K562 (cell line): ENCODE data around the gene MAP4K4. TPM values are rescaled to one million over a fixed set of nuclear protein-coding genes. Genes with fewer than 3 reads are reported as not detected.

Source experiments
- ATAC-seq: fragments of 200-7000 bp; cut with Tn5 transposase; 3 replicates; pipeline ENCODE4 v1.9.1; 2020; ENCODE audit warnings: moderate library complexity
- BruUV-seq: library from RNA; stranded (reverse); fragments of 400-500 nt; replicated peaks from 2 replicates; lab custom pipeline; 2021; lab: Mats Ljungman, UMichigan
- CTCF ChIA-PET: fragments of 300-600 bp; formaldehyde crosslinking; extraction: SDS; loops from one replicate; lab custom pipeline; 2021; ENCODE audit warnings: low intra/inter-chr PET ratio; lab: Yijun Ruan, JAX
- POLR2A ChIA-PET: fragments of 300-600, 350-650 bp; sonication (Branson Sonifier 250); formaldehyde crosslinking; extraction: SDS; loops from one replicate; lab custom pipeline; 2021; ENCODE audit warnings: antibody characterized with exemption, inconsistent platforms; lab: Yijun Ruan, JAX
- DNase-seq, 4 experiments: peaks; one replicate each; pipeline versions ENCODE4 v3.0.0 to v3.0.0-alpha.2; 2011 to 2018; ENCODE audit warnings: low spot score in 3 of 4, mixed read lengths in 3 of 4; ENCODE audit errors: extremely low read depth in 1 of 4
- FAIRE-seq: peaks from 2 replicates; lab custom pipeline; 2011; peaks lifted over from hg19 to GRCh38; lab: Jason Lieb, UNC
- H2AFZ ChIP-seq: 2 replicates; pipeline ENCODE4 v1.6.0; 2011; ENCODE audit warnings: low read depth, low read length, control low read depth, inconsistent platforms
- H3K27ac ChIP-seq: fragments of 200-600 bp; 3 replicates; pipeline ENCODE4 v1.8.0; 2011; ENCODE audit warnings: low read depth, mild to moderate bottlenecking, control low read depth, inconsistent platforms, low read length, moderate library complexity, mixed read lengths; ENCODE audit errors: extremely low read depth
- H3K27me3 ChIP-seq, 2 experiments: fragments of 300-600 bp in 1 of 2; 2 replicates in 1 of 2; 3 replicates in 1 of 2; pipeline versions ENCODE4 v1.6.0 to v1.8.0; 2011; ENCODE audit warnings: inconsistent platforms in 2 of 2, low read length in 2 of 2, mild to moderate bottlenecking in 1 of 2, mixed read lengths in 1 of 2, moderate library complexity in 1 of 2; ENCODE audit not compliant: control insufficient read depth in 2 of 2, insufficient read depth in 2 of 2
- H3K36me3 ChIP-seq: fragments of 300-600 bp; 3 replicates; pipeline ENCODE4 v1.8.0; 2011; ENCODE audit warnings: mild to moderate bottlenecking, low read length, inconsistent platforms; ENCODE audit not compliant: control insufficient read depth, insufficient read depth
- H3K4me1 ChIP-seq, 2 experiments: fragments of 200-600 bp in 1 of 2; replicated peaks in 1 of 2; 2 replicates in 1 of 2; 3 replicates in 1 of 2; pipeline versions ENCODE4 v1.5.1 to v1.8.0; 2011; ENCODE audit warnings: inconsistent platforms in 2 of 2, low read length in 2 of 2, mild to moderate bottlenecking in 1 of 2, mixed read lengths in 1 of 2, moderate library complexity in 1 of 2; ENCODE audit not compliant: control insufficient read depth in 2 of 2, insufficient read depth in 2 of 2
- H3K4me2 ChIP-seq: 2 replicates; pipeline ENCODE4 v1.6.1; 2011; ENCODE audit warnings: low read length, control low read depth, inconsistent platforms, mixed read lengths; ENCODE audit not compliant: insufficient read depth
- H3K4me3 ChIP-seq: fragments of 200-600 bp; sonication (generic), shearing (Covaris generic); 2 replicates; pipeline ENCODE4 v1.5.1; 2016; ENCODE audit warnings: control low read depth, inconsistent platforms
- H3K79me2 ChIP-seq: fragments of 200-600 bp; 3 replicates; pipeline ENCODE4 v1.8.0; 2011; ENCODE audit warnings: low read length, inconsistent platforms; ENCODE audit not compliant: control insufficient read depth, insufficient read depth
- H3K9ac ChIP-seq, 2 experiments: 2 replicates each; pipeline versions ENCODE4 v1.6.0 to v1.6.1; 2011; ENCODE audit warnings: low read depth in 2 of 2, low read length in 2 of 2, control low read depth in 1 of 2, inconsistent platforms in 1 of 2, mild to moderate bottlenecking in 1 of 2, mixed read lengths in 1 of 2; ENCODE audit not compliant: insufficient read depth in 1 of 2
- H3K9me1 ChIP-seq: one replicate; pipeline ENCODE4 v1.6.0; 2011; ENCODE audit warnings: inconsistent platforms, mild to moderate bottlenecking, low read length, moderate library complexity; ENCODE audit not compliant: control insufficient read depth, insufficient read depth
- H3K9me3 ChIP-seq: replicated peaks from 2 replicates; pipeline ENCODE4 v1.5.1; 2011; ENCODE audit warnings: low read depth, low read length, inconsistent platforms; ENCODE audit not compliant: control insufficient read depth, insufficient read depth
- H4K20me1 ChIP-seq: replicated peaks from 2 replicates; pipeline ENCODE4 v1.6.1; 2011; ENCODE audit warnings: low read length, inconsistent platforms, mixed read lengths; ENCODE audit not compliant: control insufficient read depth, insufficient read depth
- CEBPB ChIP-seq: fragments of 450-650 bp; IDR thresholded peaks from 2 replicates; pipeline ENCODE4 v1.6.1; 2016; ENCODE audit warnings: missing genetic modification characterization, missing compliant biosample characterization
- CEBPG ChIP-seq, 3 experiments: fragments of 200-800 bp in 1 of 3; sonication (Bioruptor generic) in 1 of 3; sonication (generic) in 1 of 3; formaldehyde crosslinking in 1 of 3; IDR thresholded peaks in 2 of 3; conservative IDR thresholded peaks in 1 of 3; 2 replicates each; pipeline versions ENCODE4 v1.6.1 to v1.8.0; 2016 to 2022; ENCODE audit warnings: missing compliant biosample characterization in 2 of 3, missing genetic modification characterization in 2 of 3, mild to moderate bottlenecking in 1 of 3, missing genetic modification reagents in 1 of 3
- ESRRB ChIP-seq: fragments of 250-450 bp; sonication (Bioruptor Pico); IDR thresholded peaks from 2 replicates; pipeline ENCODE4 v1.5.0; 2020; ENCODE audit warnings: mild to moderate bottlenecking, moderate library complexity, borderline replicate concordance
- PRPF4 ChIP-seq: fragments of 200-400 bp; formaldehyde crosslinking; IDR thresholded peaks from one replicate; pipeline ENCODE4 v1.6.1; 2017; ENCODE audit warnings: low read length, low read depth, mild to moderate bottlenecking; ENCODE audit not compliant: insufficient read depth, poor library complexity, severe bottlenecking
- WGBS: fragments of 100-300 bp; shearing (Covaris generic); methylation state at CpG from one replicate; pipeline ENCODE4 v1.1.6; 2016; ENCODE audit warnings: low coverage, mixed read lengths; ENCODE audit not compliant: insufficient coverage; ENCODE audit errors: missing lambda C conversion rate; 5-methylcytosine and 5-hydroxymethylcytosine counted together
- in situ Hi-C: fragments of 300-500 bp; cut with MboI; formaldehyde crosslinking; loops from 4 replicates; pipeline ENCODE4 v1.15.0; 2018; ENCODE audit warnings: inconsistent platforms, mixed read lengths
- intact Hi-C: fragments of 100-400 bp; cut with micrococcal nuclease; formaldehyde crosslinking; loops from 2 replicates; pipeline ENCODE4 v1.14.2; 2022
- polyA plus RNA-seq, 8 experiments: library from polyadenylated mRNA; depleted of rRNA in 4 of 8; stranded (reverse) in 5 of 8; unstranded in 3 of 8; fragments of >200 nt; fragmentation: Nextera tagmentation in 2 of 8; fragmentation: Illumina TruSeq in 1 of 8; extraction: Ambion mirVana in 2 of 8; extraction: Trizol in 1 of 8; gene quantifications; 2 replicates each; pipeline versions ENCODE4 v1.2.1 to v1.2.3, GENCODE V29; 2011 to 2014; ENCODE audit warnings: inconsistent platforms in 1 of 8, missing spikeins in 1 of 8
- total RNA-seq, 7 experiments: library from RNA; depleted of rRNA in 6 of 7; stranded (reverse); fragments of >200 nt in 6 of 7; fragmentation: Illumina TruSeq in 2 of 7; extraction: Trizol in 2 of 7; gene quantifications; 2 replicates each; pipeline versions ENCODE4 v1.2.1 to v1.2.3, GENCODE V29; 2011 to 2021; ENCODE audit warnings: low replicate concordance in 1 of 7
- TF ChIP-seq, protein P1 (sequence below): fragments of 450-650 bp; IDR thresholded peaks from 2 replicates; pipeline ENCODE4 v1.6.1; 2018; ENCODE audit not compliant: partially characterized antibody

The MAP4K4 gene
- total and polyA plus RNA-seq, 9 of the 15 experiments (the other 6 are each of a cell fraction or from before 2014, with no cell fraction given): 7.6 to 76.4 (median 50.6) TPM

DNA sequence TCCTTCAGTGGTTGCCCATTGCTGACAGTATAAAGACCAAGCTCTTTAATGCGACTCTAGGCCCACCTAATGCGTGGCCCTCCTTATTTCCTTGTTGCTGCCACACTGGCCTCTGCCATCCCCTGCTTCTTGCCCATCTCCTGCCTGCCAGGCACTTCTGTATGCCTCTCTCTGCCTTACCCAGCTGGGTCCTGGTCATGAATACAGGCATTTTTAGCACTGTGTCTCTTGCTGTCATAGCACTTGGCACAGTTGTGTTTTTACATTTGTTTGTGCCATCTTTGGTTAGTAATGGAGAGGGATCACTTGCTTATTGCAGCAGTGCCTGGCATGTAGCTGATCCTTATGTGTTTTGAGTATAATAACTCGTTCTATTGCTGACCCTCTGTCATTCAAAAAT, 38.7 kb downstream of the MAP4K4 start:
- ATAC-seq (no peak), DNase-seq (no peak), FAIRE-seq (no peak)
- no TSS peak for BruUV-seq
- Histone ChIP-seq H3K79me2 (peaks cover 84% of the 10 kb centered on the region), H3K27ac (no peak overlapping the region), H3K9ac (no peak overlapping the region), H3K4me2 (no peak overlapping the region), H4K20me1 (peaks cover 33% of the 10 kb centered on the region), H3K27me3 (no peaks in the 10 kb centered on the region), H3K36me3 (no peaks in the 10 kb centered on the region), H3K4me1 (peaks cover 0 to 8% of the 10 kb centered on the region in 2 experiments; a peak in 3 of 5 replicates), H3K9me3 (no peaks in the 10 kb centered on the region), H2AFZ (no peak overlapping the region), H3K4me3 (no peak overlapping the region), H3K9me1 (peaks cover 6% of the 10 kb centered on the region)
- intact Hi-C loops: no loop called here
- ChIA-PET CTCF (no interaction called here), POLR2A (no interaction called here)
- in situ Hi-C loops: no loop called here
- 57% methylated on average over 3 of the region's 3 CpGs for WGBS
- no peak for TF ChIP-seq ESRRB (CRISPR knock-in tag)

DNA sequence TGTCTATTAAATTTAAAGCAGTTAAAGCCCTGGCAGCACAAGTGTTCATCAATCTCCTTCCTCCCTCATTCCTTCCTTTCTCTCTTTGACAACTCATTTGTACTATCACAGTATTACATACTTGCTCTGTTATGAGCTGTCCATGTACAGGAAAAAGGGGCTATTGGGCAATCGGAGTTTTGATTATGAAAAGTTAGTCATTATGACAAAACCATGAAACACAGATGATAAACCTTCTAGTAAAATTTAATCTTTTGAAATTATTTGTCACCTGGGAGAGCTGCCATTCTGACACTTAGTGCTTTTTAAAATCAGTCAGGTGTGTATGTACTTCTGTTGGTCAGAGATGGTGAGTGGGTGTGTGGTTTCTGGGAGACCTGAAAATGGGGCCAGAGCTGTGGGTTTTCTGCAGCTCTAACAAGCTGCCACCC, 39.4 kb downstream of the MAP4K4 start:
- no peak overlapping the region for H3K27ac ChIP-seq
- TF ChIP-seq, protein P1, sequence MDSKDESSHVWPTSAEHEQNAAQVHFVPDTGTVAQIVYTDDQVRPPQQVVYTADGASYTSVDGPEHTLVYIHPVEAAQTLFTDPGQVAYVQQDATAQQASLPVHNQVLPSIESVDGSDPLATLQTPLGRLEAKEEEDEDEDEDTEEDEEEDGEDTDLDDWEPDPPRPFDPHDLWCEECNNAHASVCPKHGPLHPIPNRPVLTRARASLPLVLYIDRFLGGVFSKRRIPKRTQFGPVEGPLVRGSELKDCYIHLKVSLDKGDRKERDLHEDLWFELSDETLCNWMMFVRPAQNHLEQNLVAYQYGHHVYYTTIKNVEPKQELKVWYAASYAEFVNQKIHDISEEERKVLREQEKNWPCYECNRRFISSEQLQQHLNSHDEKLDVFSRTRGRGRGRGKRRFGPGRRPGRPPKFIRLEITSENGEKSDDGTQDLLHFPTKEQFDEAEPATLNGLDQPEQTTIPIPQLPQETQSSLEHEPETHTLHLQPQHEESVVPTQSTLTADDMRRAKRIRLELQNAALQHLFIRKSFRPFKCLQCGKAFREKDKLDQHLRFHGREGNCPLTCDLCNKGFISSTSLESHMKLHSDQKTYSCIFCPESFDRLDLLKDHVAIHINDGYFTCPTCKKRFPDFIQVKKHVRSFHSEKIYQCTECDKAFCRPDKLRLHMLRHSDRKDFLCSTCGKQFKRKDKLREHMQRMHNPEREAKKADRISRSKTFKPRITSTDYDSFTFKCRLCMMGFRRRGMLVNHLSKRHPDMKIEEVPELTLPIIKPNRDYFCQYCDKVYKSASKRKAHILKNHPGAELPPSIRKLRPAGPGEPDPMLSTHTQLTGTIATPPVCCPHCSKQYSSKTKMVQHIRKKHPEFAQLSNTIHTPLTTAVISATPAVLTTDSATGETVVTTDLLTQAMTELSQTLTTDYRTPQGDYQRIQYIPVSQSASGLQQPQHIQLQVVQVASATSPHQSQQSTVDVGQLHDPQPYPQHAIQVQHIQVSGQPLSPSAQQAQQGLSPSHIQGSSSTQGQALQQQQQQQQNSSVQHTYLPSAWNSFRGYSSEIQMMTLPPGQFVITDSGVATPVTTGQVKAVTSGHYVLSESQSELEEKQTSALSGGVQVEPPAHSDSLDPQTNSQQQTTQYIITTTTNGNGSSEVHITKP: no peak
- TF ChIP-seq CEBPG (CRISPR knock-in tag; IDR thresholded peaks at IDR 0.05): no peak
- TF ChIP-seq CEBPG (tag; conservative IDR thresholded peaks at IDR 0.05 in 1 of 2, IDR thresholded peaks at IDR 0.05 in 1 of 2): peak; percentile 70 to 72
- TF ChIP-seq CEBPB: peak; percentile 60; the same call in 1 of the 2 replicates
- no peak for TF ChIP-seq PRPF4
- H3K9me3 ChIP-seq: no peaks in the 10 kb centered on the region
- WGBS: 65% methylated on average over 1 of the region's 1 CpG
- no TSS peak for BruUV-seq
- FAIRE-seq (no peak), ATAC-seq (no peak), DNase-seq (no peak)
- no peak overlapping the region for H3K4me3 ChIP-seq
- in situ Hi-C loops: no loop called here
- H3K9me1 ChIP-seq: peaks cover 6% of the 10 kb centered on the region
- H3K36me3 ChIP-seq: no peaks in the 10 kb centered on the region
- H3K27me3 ChIP-seq: no peaks in the 10 kb centered on the region
- intact Hi-C loops: no loop called here
- H3K4me1 ChIP-seq: peaks cover 0 to 8% of the 10 kb centered on the region in 2 experiments; a peak in 3 of 5 replicates
- H2AFZ ChIP-seq: no peak overlapping the region
- H4K20me1 ChIP-seq: peaks cover 33% of the 10 kb centered on the region
- peaks cover 87% of the 10 kb centered on the region for H3K79me2 ChIP-seq
- H3K4me2 ChIP-seq: no peak overlapping the region
- H3K9ac ChIP-seq: no peak overlapping the region
- ChIA-PET POLR2A (no interaction called here), CTCF (no interaction called here)
